NCI-H1092 treated with DMSO at 0.1 percent for 48 hours (cell line): Measurements from ENCODE around the gene FAM234B.

Source experiments
- DNase-seq: peaks from one replicate; lab custom pipeline; 2025; lab: John Stamatoyannopoulos, UW

Gene FAM234B

DNA sequence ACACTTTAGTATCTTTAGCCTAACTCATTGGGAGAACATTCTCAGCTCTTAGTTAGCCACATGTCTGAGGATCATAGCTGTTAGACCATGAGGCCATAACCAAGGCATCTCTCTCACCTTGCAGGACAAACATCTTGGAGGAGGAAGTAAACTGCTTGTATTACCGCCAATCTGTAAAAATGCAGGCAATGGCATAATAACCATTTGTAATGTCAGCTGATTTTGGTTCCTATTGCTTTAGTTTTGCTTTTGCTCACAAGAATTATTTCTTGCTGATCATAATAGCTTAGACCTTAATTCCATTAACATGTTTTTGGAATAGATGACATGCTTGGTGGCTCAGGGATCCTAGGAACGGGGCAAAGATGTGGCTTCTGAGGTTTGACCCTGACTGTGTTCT lies 75.6 kb downstream of the FAM234B start:
- no peak for DNase-seq

- DNase-seq, result no peak
Measured at GRCh38 chr12:13120413-13120812, 76.2 kb downstream of the FAM234B start.

GRCh38 chr12:13121568-13121967 lies 77.4 kb downstream of the FAM234B start:
- DNase-seq, result no peak

- DNase-seq, result no peak
Measured at GRCh38 chr12:13124656-13125505, 80.7 kb downstream of the FAM234B start.

DNA sequence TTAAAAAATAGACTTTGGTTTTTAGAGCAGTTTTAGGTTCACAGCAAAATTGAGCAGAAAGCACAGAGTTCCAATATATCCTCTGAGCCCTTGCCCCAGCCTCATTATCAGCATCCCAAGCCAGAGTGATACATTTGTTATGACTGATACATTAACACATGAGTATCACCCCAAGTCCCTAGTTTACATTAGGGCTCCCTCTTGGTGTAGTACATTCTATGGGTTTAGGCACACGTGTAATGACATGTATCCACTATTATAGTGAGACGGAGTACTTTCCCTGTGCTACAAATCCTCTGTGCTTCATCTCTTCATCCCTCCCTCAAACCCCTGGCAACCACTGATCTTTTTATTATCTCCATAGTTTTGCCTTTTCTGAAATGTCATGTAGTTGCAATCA lies 81.8 kb downstream of the FAM234B start:
- no peak for DNase-seq

DNA sequence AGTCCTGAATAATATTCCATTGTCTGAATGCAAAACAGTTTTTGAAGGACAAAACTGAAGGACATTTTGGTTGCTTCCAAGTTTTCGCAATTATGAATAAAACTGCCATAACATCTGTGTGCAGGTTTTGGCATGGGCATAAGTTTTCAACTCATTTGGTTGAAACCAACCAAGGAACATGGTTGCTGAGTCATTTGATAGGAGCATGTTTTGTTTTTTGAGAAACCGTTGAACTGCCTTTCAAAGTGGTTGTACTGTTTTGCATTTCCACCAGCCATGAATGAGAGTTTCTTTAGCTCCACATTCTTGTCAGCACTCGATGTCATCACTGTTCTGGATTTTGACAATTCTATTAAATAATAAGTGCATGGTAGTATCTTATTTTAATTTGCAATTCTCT lies 82.3 kb downstream of the FAM234B start:
- no peak for DNase-seq

GRCh38 chr12:13127444-13127843 lies 83.3 kb downstream of the FAM234B start:
- DNase-seq, result no peak

DNA sequence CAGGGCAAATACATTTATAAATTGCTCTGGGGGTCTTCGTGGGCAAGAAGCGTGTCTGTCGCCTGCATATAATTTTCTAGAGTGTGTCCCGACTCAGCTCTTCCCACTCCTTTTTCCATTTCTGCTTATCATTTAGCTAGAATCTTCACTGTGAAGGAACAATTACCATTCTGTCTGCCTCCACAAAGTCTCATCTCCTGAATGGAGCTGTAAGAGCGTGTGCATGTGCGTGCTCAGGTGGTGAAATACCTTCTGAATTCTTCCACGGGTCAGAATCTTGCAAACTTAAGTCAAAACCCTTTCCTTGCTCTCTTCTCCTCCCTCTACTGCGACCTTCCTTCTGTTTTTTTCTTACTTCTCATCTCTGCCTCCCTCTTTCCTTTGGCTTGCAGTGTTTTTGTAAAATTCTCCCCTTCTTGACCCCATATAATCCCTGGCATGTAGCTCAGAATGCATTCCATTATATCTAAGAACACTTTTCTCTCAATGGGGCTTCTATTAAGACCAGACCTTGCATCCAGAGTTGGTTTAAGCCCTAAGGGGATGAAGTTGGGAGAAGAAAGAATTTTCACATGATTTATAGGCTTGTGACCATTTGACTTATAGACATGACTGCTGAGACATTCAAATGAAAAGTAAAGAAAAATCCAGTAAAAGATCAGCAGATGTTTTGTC lies 84.2 kb downstream of the FAM234B start:
- DNase-seq, result no peak

- no peak for DNase-seq
Measured at GRCh38 chr12:13130981-13131380, 86.8 kb downstream of the FAM234B start.
